NCI-H2107 (cell line): ENCODE measurements around the gene ABHD8.

ENCODE experiments used
- DNase-seq: peaks from one replicate; lab custom pipeline; 2025; lab: John Stamatoyannopoulos, UW

The ABHD8 gene

GRCh38 chr19:17333611-17334413 is 30.6 kb upstream of the ABHD8 start:
- peak; percentile 37 for DNase-seq

- DNase-seq, result no peak
These were observed 29.7 kb upstream of the ABHD8 start for GRCh38 chr19:17332677-17333581.

GRCh38 chr19:17332360-17332676 is 29.1 kb upstream of the ABHD8 start:
- DNase-seq, result no peak

- peak; percentile 14 for DNase-seq
These were observed 27.9 kb upstream of the ABHD8 start for GRCh38 chr19:17331045-17331558.

GRCh38 chr19:17330262-17331044 is 27.2 kb upstream of the ABHD8 start:
- DNase-seq, result no peak

GRCh38 chr19:17329366-17330261 is 26.4 kb upstream of the ABHD8 start:
- no peak for DNase-seq

GRCh38 chr19:17328517-17329365 is 25.5 kb upstream of the ABHD8 start:
- DNase-seq, result no peak

DNA sequence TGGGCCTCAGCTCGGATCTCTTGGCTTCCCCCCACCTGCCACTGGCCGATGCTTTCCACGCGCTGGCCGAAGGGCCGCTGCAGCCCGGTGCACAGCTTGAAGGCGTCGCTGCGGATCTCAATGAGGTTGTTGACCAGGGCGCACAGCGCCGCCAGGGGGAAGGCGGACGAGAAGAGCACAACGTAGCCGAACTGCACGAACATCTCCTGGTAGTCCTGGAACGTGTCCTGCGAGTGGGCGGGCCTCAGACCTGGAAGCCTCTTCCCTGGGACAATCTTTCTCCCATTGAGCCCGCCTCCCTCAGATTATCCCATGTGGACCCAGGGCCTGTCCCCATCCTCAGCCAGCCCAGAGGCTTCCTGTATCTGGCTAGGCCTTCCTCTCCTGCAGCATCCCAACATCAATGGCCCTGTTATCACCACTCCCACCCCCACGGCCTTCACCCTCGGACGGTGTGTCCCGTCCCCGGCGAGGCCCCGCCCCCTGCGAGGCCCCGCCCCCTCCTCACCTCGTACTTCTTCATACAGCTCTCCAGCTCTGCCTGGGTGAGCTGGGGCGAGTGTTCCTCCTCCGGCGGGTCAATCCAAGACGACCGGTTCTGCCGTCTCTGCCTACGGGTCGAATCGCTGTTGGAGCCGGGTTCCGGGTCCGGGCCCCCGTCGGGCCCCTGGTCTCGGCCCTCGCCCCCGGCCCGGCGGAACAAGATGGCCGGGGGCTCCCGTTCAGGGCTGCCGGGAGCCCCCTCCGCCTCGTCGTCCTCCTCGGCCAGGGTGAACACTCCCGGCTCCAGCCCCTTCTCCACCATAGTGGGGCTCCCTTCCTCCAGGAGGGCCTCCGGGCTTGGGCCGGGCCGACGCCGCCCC is 24.7 kb upstream of the ABHD8 start:
- DNase-seq, result no peak

- DNase-seq, result no peak
These were observed 23.9 kb upstream of the ABHD8 start for GRCh38 chr19:17327068-17327653.

- DNase-seq, result no peak
These were observed 23.4 kb upstream of the ABHD8 start for GRCh38 chr19:17326595-17326966.

- DNase-seq, result no peak
These were observed 22.8 kb upstream of the ABHD8 start for GRCh38 chr19:17325881-17326594.

GRCh38 chr19:17325133-17325532 is 21.9 kb upstream of the ABHD8 start:
- DNase-seq, result no peak

GRCh38 chr19:17324357-17325114 is 21.3 kb upstream of the ABHD8 start:
- DNase-seq, result no peak

GRCh38 chr19:17323964-17324332 is 20.7 kb upstream of the ABHD8 start:
- DNase-seq, result no peak

- DNase-seq, result no peak
These were observed 20.2 kb upstream of the ABHD8 start for GRCh38 chr19:17323300-17323963.

GRCh38 chr19:17322854-17323253 is 19.6 kb upstream of the ABHD8 start:
- DNase-seq, result no peak
